GM23338 (cell line): ENCODE results near the gene DSG1. TPM values are rescaled to one million over a fixed set of nuclear protein-coding genes. Genes with fewer than 3 reads are reported as not detected.

Source experiments
- ATAC-seq: fragments of 200-7000 bp; cut with Tn5 transposase; 3 replicates; pipeline ENCODE4 v1.9.1; 2020
- DNase-seq: peaks from one replicate; pipeline ENCODE4 v3.0.0-alpha.2; 2015; ENCODE audit warnings: low spot score
- H2AFZ ChIP-seq: fragments of 200-600 bp; sonication (generic); 2 replicates; pipeline ENCODE4 v1.8.0; 2016; ENCODE audit warnings: antibody characterized with exemption, mild to moderate bottlenecking, moderate library complexity
- H3F3A ChIP-seq: fragments of 200-600 bp; sonication (generic); replicated peaks from 2 replicates; pipeline ENCODE4 v1.8.0; 2017; ENCODE audit warnings: antibody characterized with exemption, mixed run types, low read depth
- H3K27ac ChIP-seq: fragments of 200-600 bp; sonication (generic); 2 replicates; pipeline ENCODE4 v1.6.1; 2016; ENCODE audit warnings: low read depth
- H3K27me3 ChIP-seq: fragments of 200-600 bp; sonication (generic); 2 replicates; pipeline ENCODE4 v1.8.0; 2016; ENCODE audit warnings: mild to moderate bottlenecking, mixed run types, moderate library complexity; ENCODE audit not compliant: insufficient read depth
- H3K36me3 ChIP-seq: fragments of 200-600 bp; sonication (generic); 2 replicates; pipeline ENCODE4 v1.8.0; 2016; ENCODE audit warnings: mild to moderate bottlenecking; ENCODE audit not compliant: insufficient read depth
- H3K4me1 ChIP-seq: fragments of 200-600 bp; sonication (generic); 2 replicates; pipeline ENCODE4 v1.8.0; 2016; ENCODE audit warnings: mild to moderate bottlenecking, moderate library complexity; ENCODE audit not compliant: insufficient read depth
- H3K4me2 ChIP-seq: fragments of 200-600 bp; sonication (generic); 2 replicates; pipeline ENCODE4 v1.7.1; 2017; ENCODE audit warnings: mixed run types
- H3K4me3 ChIP-seq: fragments of 200-600 bp; sonication (generic); 2 replicates; pipeline ENCODE4 v1.6.1; 2016; ENCODE audit warnings: mixed run types
- H3K79me2 ChIP-seq: fragments of 200-600 bp; sonication (generic); replicated peaks from 2 replicates; pipeline ENCODE4 v1.8.0; 2017; ENCODE audit warnings: mild to moderate bottlenecking; ENCODE audit not compliant: insufficient read depth
- H3K9me2 ChIP-seq: fragments of 200-600 bp; sonication (generic); 2 replicates; pipeline ENCODE4 v1.8.0; 2017; ENCODE audit not compliant: insufficient read depth
- H4K20me1 ChIP-seq: fragments of 200-600 bp; sonication (generic); replicated peaks from 2 replicates; pipeline ENCODE4 v1.8.0; 2017; ENCODE audit warnings: mild to moderate bottlenecking; ENCODE audit not compliant: insufficient read depth
- H3K27ac Mint-ChIP-seq: 2 replicates; pipeline ENCODE4 v1.8.0; 2020; ENCODE audit warnings: inconsistent platforms, mild to moderate bottlenecking, moderate library complexity, mixed read lengths
- H3K27me3 Mint-ChIP-seq: 3 replicates; pipeline ENCODE4 v1.8.0; 2022; ENCODE audit warnings: low read depth, mild to moderate bottlenecking, moderate library complexity, mixed read lengths, inconsistent platforms; ENCODE audit not compliant: insufficient read depth, poor library complexity
- H3K36me3 Mint-ChIP-seq: 3 replicates; pipeline ENCODE4 v1.8.0; 2021; ENCODE audit warnings: low read depth, mild to moderate bottlenecking, inconsistent platforms, moderate library complexity, mixed read lengths
- H3K4me1 Mint-ChIP-seq: 3 replicates; pipeline ENCODE4 v1.8.0; 2020; ENCODE audit warnings: mild to moderate bottlenecking, inconsistent platforms, mixed read lengths
- H3K4me3 Mint-ChIP-seq: 3 replicates; pipeline ENCODE4 v1.8.0; 2021; ENCODE audit warnings: moderate library complexity, mild to moderate bottlenecking, inconsistent platforms, mixed read lengths
- H3K9me3 Mint-ChIP-seq: 3 replicates; pipeline ENCODE4 v1.8.0; 2020; ENCODE audit warnings: moderate library complexity, mild to moderate bottlenecking, inconsistent platforms, mixed read lengths
- CREB1 ChIP-seq: fragments of 250-450 bp; sonication (Bioruptor Pico); IDR thresholded peaks from 2 replicates; pipeline ENCODE4 v1.5.0; 2020; ENCODE audit warnings: low read depth, mild to moderate bottlenecking, moderate library complexity
- CTCF ChIP-seq, 2 experiments: fragments of 200-600 bp in 1 of 2; sonication (generic) in 1 of 2; conservative IDR thresholded peaks; 2 replicates each; pipeline versions ENCODE4 v1.5.1 to v1.6.1; 2016 to 2017; ENCODE audit warnings: antibody characterized with exemption in 2 of 2, low read depth in 2 of 2, mild to moderate bottlenecking in 2 of 2, moderate library complexity in 1 of 2
- EZH2 ChIP-seq: fragments of 200-600 bp; sonication (generic); IDR thresholded peaks from one replicate; pipeline ENCODE4 v1.8.0; 2017; ENCODE audit warnings: antibody characterized with exemption, mild to moderate bottlenecking, low read depth; ENCODE audit not compliant: unreplicated experiment
- EZH2phosphoT487 ChIP-seq: fragments of 200-600 bp; sonication (generic); IDR thresholded peaks from one replicate; pipeline ENCODE4 v1.8.1; 2018; ENCODE audit warnings: antibody characterized with exemption; ENCODE audit not compliant: unreplicated experiment
- JUNB ChIP-seq: IDR thresholded peaks from one replicate; pipeline ENCODE4 v1.6.1; 2016; ENCODE audit warnings: antibody characterized with exemption; ENCODE audit not compliant: unreplicated experiment
- POLR2AphosphoS5 ChIP-seq: IDR thresholded peaks from 2 replicates; pipeline ENCODE4 v1.6.1; 2016; ENCODE audit warnings: antibody characterized with exemption, low read depth
- REST ChIP-seq: IDR thresholded peaks from one replicate; pipeline ENCODE4 v1.6.1; 2018; ENCODE audit warnings: antibody characterized with exemption; ENCODE audit not compliant: unreplicated experiment
- STAT1 ChIP-seq: IDR thresholded peaks from one replicate; pipeline ENCODE4 v1.6.1; 2016; ENCODE audit warnings: antibody characterized with exemption; ENCODE audit not compliant: unreplicated experiment
- ZNF114 ChIP-seq: fragments of 250-450 bp; sonication (Bioruptor Pico); IDR thresholded peaks from 2 replicates; pipeline ENCODE4 v1.5.0; 2020; ENCODE audit warnings: mild to moderate bottlenecking, moderate library complexity
- ZNF462 ChIP-seq: fragments of 250-450 bp; sonication (Bioruptor Pico); IDR thresholded peaks from 2 replicates; pipeline ENCODE4 v1.5.0; 2020; ENCODE audit warnings: mild to moderate bottlenecking, moderate library complexity
- polyA plus RNA-seq: library from polyadenylated mRNA; unstranded; fragments of >200 nt; fragmentation: Nextera tagmentation; extraction: Ambion mirVana; gene quantifications from 2 replicates; pipeline ENCODE4 v1.2.1, GENCODE V29; 2016
- total RNA-seq: library from RNA; depleted of rRNA; stranded (reverse); fragments of >200 nt; shearing (Covaris generic); gene quantifications from 2 replicates; pipeline ENCODE4 v1.2.3, GENCODE V29; 2014

Gene DSG1
- total and polyA plus RNA-seq, 2 experiments from 2014 or later, result not detected

GRCh38 chr18:31278609-31279071, 39.3 kb upstream of the DSG1 start:
- H3K9me2 ChIP-seq, result peaks cover 5% of the 10 kb centered on the region
- Mint-ChIP-seq H3K9me3 (peaks cover 2% of the 10 kb centered on the region; the same call in 2 of the 3 replicates), H3K36me3 (peaks cover 6% of the 10 kb centered on the region), H3K4me3 (no peak overlapping the region), H3K27ac (no peak overlapping the region), H3K4me1 (peaks cover 24% of the 10 kb centered on the region), H3K27me3 (peaks cover 2% of the 10 kb centered on the region)
- H3K27me3 ChIP-seq, result no peaks in the 10 kb centered on the region
- no peak overlapping the region for H2AFZ ChIP-seq
- H3K4me3 ChIP-seq, result no peak overlapping the region
- DNase-seq (no peak), ATAC-seq (no peak)
- TF ChIP-seq POLR2AphosphoS5 (no peak), EZH2phosphoT487 (no peak), ZNF462 (CRISPR knock-in tag) (no peak), ZNF114 (no peak), CTCF (conservative IDR thresholded peaks at IDR 0.05; ENCODE audit: low read depth in 2 of 2) (no peak), REST (no peak), STAT1 (no peak), CREB1 (CRISPR knock-in tag) (no peak), JUNB (no peak), EZH2 (no peak)
- peaks cover 36% of the 10 kb centered on the region for H3K4me1 ChIP-seq
- H3K79me2 ChIP-seq, result no peaks in the 10 kb centered on the region
- no peaks in the 10 kb centered on the region for H4K20me1 ChIP-seq
- H3K27ac ChIP-seq, result no peak overlapping the region
- H3K36me3 ChIP-seq, result 0 out of 2 replicates have a peak, but pooled peaks cover 5% of the 10 kb centered on the region
- no peak overlapping the region for H3K4me2 ChIP-seq
- H3F3A ChIP-seq, result no peaks in the 10 kb centered on the region
